HepG2 (cell line): ENCODE measurements around the gene PPM1K. TPM values are rescaled to one million over a fixed set of nuclear protein-coding genes. Genes with fewer than 3 reads are reported as not detected.

Experiments
- ATAC-seq: fragments of 200-7000 bp; cut with Tn5 transposase; 3 replicates; pipeline ENCODE4 v1.9.1; 2020; ENCODE audit warnings: mild to moderate bottlenecking, moderate library complexity
- BruUV-seq: library from RNA; stranded (reverse); fragments of 400-500 nt; replicated peaks from 2 replicates; lab custom pipeline; 2021; lab: Mats Ljungman, UMichigan
- CTCF ChIA-PET: fragments of 300-600 bp; formaldehyde crosslinking; extraction: SDS; loops from one replicate; lab custom pipeline; 2021; ENCODE audit warnings: low total read pairs, inconsistent platforms, low intra/inter-chr PET ratio; lab: Yijun Ruan, JAX
- POLR2A ChIA-PET: fragments of 350-600 bp; sonication (Branson Sonifier 250); formaldehyde crosslinking; loops from one replicate; lab custom pipeline; 2020; ENCODE audit warnings: antibody characterized with exemption, inconsistent platforms; lab: Yijun Ruan, JAX
- DNase-seq: peaks from one replicate; pipeline ENCODE4 v3.0.0-alpha.2; 2015; ENCODE audit warnings: low spot score
- FAIRE-seq: peaks from 3 replicates; lab custom pipeline; 2011; peaks lifted over from hg19 to GRCh38; lab: Jason Lieb, UNC
- H2AFZ ChIP-seq: one replicate; pipeline ENCODE4 v1.6.1; 2011; ENCODE audit warnings: low read length, inconsistent platforms
- H3K27ac ChIP-seq: fragments of 300-600 bp; 3 replicates; pipeline ENCODE4 v1.8.0; 2011; ENCODE audit warnings: mixed run types, mild to moderate bottlenecking, mixed read lengths, low read length, inconsistent platforms; ENCODE audit not compliant: insufficient read depth; ENCODE audit errors: extremely low read length
- H3K27me3 ChIP-seq, 2 experiments: fragments of 200-600 bp in 1 of 2; 2 replicates in 1 of 2; 3 replicates in 1 of 2; pipeline versions ENCODE4 v1.6.0 to v1.8.0; 2011; ENCODE audit warnings: low read length in 2 of 2, mild to moderate bottlenecking in 2 of 2, moderate library complexity in 2 of 2, inconsistent platforms in 1 of 2; ENCODE audit not compliant: insufficient read depth in 2 of 2, control insufficient read depth in 1 of 2
- H3K36me3 ChIP-seq, 2 experiments: fragments of 200-600 bp in 1 of 2; replicated peaks in 1 of 2; 2 replicates in 1 of 2; 3 replicates in 1 of 2; pipeline versions ENCODE4 v1.5.1 to v1.8.0; 2011; ENCODE audit warnings: low read length in 2 of 2, inconsistent platforms in 1 of 2; ENCODE audit not compliant: insufficient read depth in 2 of 2, control insufficient read depth in 1 of 2
- H3K4me1 ChIP-seq: 2 replicates; pipeline ENCODE4 v1.5.1; 2012; ENCODE audit warnings: low read length, inconsistent platforms; ENCODE audit not compliant: insufficient read depth
- H3K4me2 ChIP-seq: 2 replicates; pipeline ENCODE4 v1.6.0; 2011; ENCODE audit warnings: low read depth, low read length, inconsistent platforms
- H3K4me3 ChIP-seq, 3 experiments: fragments of 200-600 bp in 1 of 3; sonication (generic), shearing (Covaris generic) in 1 of 3; replicated peaks in 1 of 3; 2 replicates each; pipeline ENCODE4 v1.5.1; 2011 to 2016; ENCODE audit warnings: low read length in 3 of 3, inconsistent platforms in 2 of 3, low read depth in 2 of 3, mild to moderate bottlenecking in 2 of 3, control low read depth in 1 of 3, mixed read lengths in 1 of 3; ENCODE audit not compliant: insufficient read depth in 1 of 3
- H3K79me2 ChIP-seq: one replicate; pipeline ENCODE4 v1.6.1; 2011; ENCODE audit warnings: low read length, inconsistent platforms; ENCODE audit not compliant: insufficient read depth
- H3K9ac ChIP-seq: 2 replicates; pipeline ENCODE4 v1.6.0; 2011; ENCODE audit warnings: mild to moderate bottlenecking, low read depth, low read length, inconsistent platforms; ENCODE audit not compliant: insufficient read depth
- H3K9me3 ChIP-seq: 2 replicates; pipeline ENCODE4 v1.5.1; 2012; ENCODE audit warnings: mild to moderate bottlenecking, low read length
- H4K20me1 ChIP-seq: 2 replicates; pipeline ENCODE4 v1.6.0; 2011; ENCODE audit warnings: inconsistent platforms, mild to moderate bottlenecking, low read length, moderate library complexity; ENCODE audit not compliant: insufficient read depth
- CCDC6 ChIP-seq: sonication (generic); formaldehyde crosslinking; IDR thresholded peaks from 2 replicates; pipeline ENCODE4 v1.8.1; 2022; ENCODE audit warnings: mild to moderate bottlenecking, missing genetic modification reagents, moderate library complexity
- FOSL2 ChIP-seq: sonication (generic); formaldehyde crosslinking; IDR thresholded peaks from 2 replicates; pipeline ENCODE4 v1.4.0; 2020; ENCODE audit warnings: missing genetic modification reagents
- GATAD2A ChIP-seq: IDR thresholded peaks from 2 replicates; pipeline ENCODE4 v1.6.1; 2016
- NFE2 ChIP-seq: sonication (generic); formaldehyde crosslinking; IDR thresholded peaks from 2 replicates; pipeline ENCODE4 v1.4.0; 2020; ENCODE audit warnings: missing genetic modification reagents
- SRF ChIP-seq: IDR thresholded peaks from 2 replicates; pipeline ENCODE4 v1.6.1; 2011; ENCODE audit warnings: mild to moderate bottlenecking, low read depth, low read length, moderate library complexity
- ZFP1 ChIP-seq: IDR thresholded peaks from 2 replicates; pipeline ENCODE4 v1.6.1; 2016
- ZMYM2 ChIP-seq: sonication (generic); formaldehyde crosslinking; IDR thresholded peaks from 2 replicates; pipeline ENCODE4 v1.8.0; 2022; ENCODE audit warnings: mild to moderate bottlenecking, missing genetic modification reagents
- ZNF136 ChIP-seq: sonication (generic); formaldehyde crosslinking; IDR thresholded peaks from 2 replicates; pipeline ENCODE4 v1.8.1; 2022; ENCODE audit warnings: low read depth, mild to moderate bottlenecking, moderate library complexity, missing genetic modification reagents
- ZNF839 ChIP-seq: sonication (generic); formaldehyde crosslinking; IDR thresholded peaks from 2 replicates; pipeline ENCODE4 v1.4.0; 2020; ENCODE audit warnings: missing genetic modification reagents, mild to moderate bottlenecking, borderline replicate concordance
- WGBS: methylation state at CpG from one replicate; pipeline ENCODE4 v1.1.6; 2017; ENCODE audit warnings: low lambda C conversion rate; 5-methylcytosine and 5-hydroxymethylcytosine counted together
- in situ Hi-C: cut with HindIII; loops from 2 replicates; pipeline ENCODE4 v1.10.0; 2017; ENCODE audit warnings: low pct_unique_long_range_greater_than_20kb; ENCODE audit not compliant: extremely low pct_ligation_motif_present
- intact Hi-C: fragments of 100-400 bp; cut with micrococcal nuclease; formaldehyde crosslinking; loops from one replicate; pipeline ENCODE4 v1.10.0; 2022; ENCODE audit not compliant: unreplicated experiment
- polyA plus RNA-seq, 8 experiments: library from polyadenylated mRNA; depleted of rRNA in 3 of 8; stranded (reverse) in 7 of 8; unstranded in 1 of 8; fragments of >200 nt; fragmentation: Illumina TruSeq in 4 of 8; extraction: Trizol in 4 of 8; gene quantifications; 2 replicates each; pipeline versions ENCODE4 v1.2.1 to v1.2.3, GENCODE V29; 2011 to 2016; ENCODE audit warnings: low read depth in 4 of 8, missing spikeins in 1 of 8, mixed read lengths in 1 of 8; ENCODE audit not compliant: insufficient read depth in 1 of 8
- total RNA-seq, 5 experiments: library from RNA; depleted of rRNA; stranded (reverse); fragments of >200 nt; fragmentation: Illumina TruSeq; extraction: Trizol; gene quantifications; 2 replicates each; pipeline ENCODE4 v1.2.3, GENCODE V29; 2016; ENCODE audit warnings: low read depth in 1 of 5
- TF ChIP-seq, protein P1 (sequence below): sonication (generic); formaldehyde crosslinking; IDR thresholded peaks from 2 replicates; pipeline ENCODE4 v1.5.0; 2020; ENCODE audit warnings: mild to moderate bottlenecking, missing genetic modification reagents

PPM1K gene
- total and polyA plus RNA-seq, 2 of the 13 experiments (the other 11 are each of a cell fraction or from before 2014, with no cell fraction given): 11.9 to 17.8 TPM

GRCh38 chr4:88264336-88264735 lies 20.0 kb downstream of the PPM1K start:
- Histone ChIP-seq H3K4me2 (no peak overlapping the region), H3K27me3 (no peaks in the 10 kb centered on the region), H3K27ac (no peak overlapping the region), H3K79me2 (no peaks in the 10 kb centered on the region), H3K4me3 (no peak overlapping the region), H3K9ac (no peak overlapping the region), H3K4me1 (no peaks in the 10 kb centered on the region), H3K36me3 (peaks cover 11 to 13% of the 10 kb centered on the region in 2 experiments; a peak in 3 of 5 replicates), H2AFZ (no peak overlapping the region), H4K20me1 (no peaks in the 10 kb centered on the region), H3K9me3 (no peaks in the 10 kb centered on the region)
- 72% methylated on average over 1 of the region's 1 CpG for WGBS
- DNase-seq (no peak), FAIRE-seq (no peak), ATAC-seq (no peak)
- in situ Hi-C loops: no loop called here
- ChIA-PET CTCF (no interaction called here), POLR2A (no interaction called here)
- TF ChIP-seq, protein P1, sequence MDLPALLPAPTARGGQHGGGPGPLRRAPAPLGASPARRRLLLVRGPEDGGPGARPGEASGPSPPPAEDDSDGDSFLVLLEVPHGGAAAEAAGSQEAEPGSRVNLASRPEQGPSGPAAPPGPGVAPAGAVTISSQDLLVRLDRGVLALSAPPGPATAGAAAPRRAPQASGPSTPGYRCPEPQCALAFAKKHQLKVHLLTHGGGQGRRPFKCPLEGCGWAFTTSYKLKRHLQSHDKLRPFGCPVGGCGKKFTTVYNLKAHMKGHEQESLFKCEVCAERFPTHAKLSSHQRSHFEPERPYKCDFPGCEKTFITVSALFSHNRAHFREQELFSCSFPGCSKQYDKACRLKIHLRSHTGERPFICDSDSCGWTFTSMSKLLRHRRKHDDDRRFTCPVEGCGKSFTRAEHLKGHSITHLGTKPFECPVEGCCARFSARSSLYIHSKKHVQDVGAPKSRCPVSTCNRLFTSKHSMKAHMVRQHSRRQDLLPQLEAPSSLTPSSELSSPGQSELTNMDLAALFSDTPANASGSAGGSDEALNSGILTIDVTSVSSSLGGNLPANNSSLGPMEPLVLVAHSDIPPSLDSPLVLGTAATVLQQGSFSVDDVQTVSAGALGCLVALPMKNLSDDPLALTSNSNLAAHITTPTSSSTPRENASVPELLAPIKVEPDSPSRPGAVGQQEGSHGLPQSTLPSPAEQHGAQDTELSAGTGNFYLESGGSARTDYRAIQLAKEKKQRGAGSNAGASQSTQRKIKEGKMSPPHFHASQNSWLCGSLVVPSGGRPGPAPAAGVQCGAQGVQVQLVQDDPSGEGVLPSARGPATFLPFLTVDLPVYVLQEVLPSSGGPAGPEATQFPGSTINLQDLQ (CRISPR knock-in tag): no peak
- TF ChIP-seq FOSL2 (CRISPR knock-in tag) (no peak), NFE2 (CRISPR knock-in tag) (no peak), ZNF136 (CRISPR knock-in tag) (no peak), ZMYM2 (no peak), ZNF839 (CRISPR knock-in tag) (no peak), SRF (no peak), CCDC6 (CRISPR knock-in tag) (no peak), ZFP1 (CRISPR knock-in tag) (no peak), GATAD2A (CRISPR knock-in tag) (no peak)
- intact Hi-C loops: no loop called here
- BruUV-seq: no TSS peak
